Glomerular visceral epithelial cell (primary cell): ENCODE data around the gene CARM1.

Experiments
- DNase-seq: peaks from one replicate; pipeline ENCODE4 v3.0.0-alpha.2; 2016; ENCODE audit errors: extremely low spot score

Gene CARM1

DNA sequence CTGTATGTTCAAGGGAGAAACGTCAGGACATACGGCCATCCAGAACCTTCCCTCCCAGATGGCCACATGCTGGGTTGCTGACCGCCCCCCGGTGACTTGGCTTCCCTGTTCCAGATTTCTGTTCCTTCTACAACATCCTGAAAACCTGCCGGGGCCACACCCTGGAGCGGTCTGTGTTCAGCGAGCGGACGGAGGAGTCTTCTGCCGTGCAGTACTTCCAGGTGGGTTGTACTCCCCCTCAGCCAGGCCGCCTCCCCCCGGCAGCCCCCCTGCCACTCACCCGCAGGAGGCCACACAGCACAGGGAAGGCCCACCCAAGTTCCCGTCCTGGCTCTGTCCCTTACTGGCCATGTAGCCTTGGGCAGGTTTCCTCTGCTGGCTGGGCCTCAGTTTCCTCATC lies 36.6 kb downstream of the CARM1 start:
- DNase-seq: no peak

- DNase-seq: no peak
Observed at GRCh38 chr19:10908380-10908960, 37.1 kb downstream of the CARM1 start.

GRCh38 chr19:10911579-10912363 lies 40.4 kb downstream of the CARM1 start:
- DNase-seq: no peak

- no peak for DNase-seq
Observed at GRCh38 chr19:10912619-10913018, 41.3 kb downstream of the CARM1 start.

- DNase-seq: no peak
Observed at GRCh38 chr19:10913716-10914340, 42.5 kb downstream of the CARM1 start.

GRCh38 chr19:10915130-10916091 lies 44.1 kb downstream of the CARM1 start:
- DNase-seq: peak; percentile 80

GRCh38 chr19:10916602-10917001 lies 45.2 kb downstream of the CARM1 start:
- no peak for DNase-seq

- no peak for DNase-seq
Observed at GRCh38 chr19:10918359-10918758, 47.0 kb downstream of the CARM1 start.

DNA sequence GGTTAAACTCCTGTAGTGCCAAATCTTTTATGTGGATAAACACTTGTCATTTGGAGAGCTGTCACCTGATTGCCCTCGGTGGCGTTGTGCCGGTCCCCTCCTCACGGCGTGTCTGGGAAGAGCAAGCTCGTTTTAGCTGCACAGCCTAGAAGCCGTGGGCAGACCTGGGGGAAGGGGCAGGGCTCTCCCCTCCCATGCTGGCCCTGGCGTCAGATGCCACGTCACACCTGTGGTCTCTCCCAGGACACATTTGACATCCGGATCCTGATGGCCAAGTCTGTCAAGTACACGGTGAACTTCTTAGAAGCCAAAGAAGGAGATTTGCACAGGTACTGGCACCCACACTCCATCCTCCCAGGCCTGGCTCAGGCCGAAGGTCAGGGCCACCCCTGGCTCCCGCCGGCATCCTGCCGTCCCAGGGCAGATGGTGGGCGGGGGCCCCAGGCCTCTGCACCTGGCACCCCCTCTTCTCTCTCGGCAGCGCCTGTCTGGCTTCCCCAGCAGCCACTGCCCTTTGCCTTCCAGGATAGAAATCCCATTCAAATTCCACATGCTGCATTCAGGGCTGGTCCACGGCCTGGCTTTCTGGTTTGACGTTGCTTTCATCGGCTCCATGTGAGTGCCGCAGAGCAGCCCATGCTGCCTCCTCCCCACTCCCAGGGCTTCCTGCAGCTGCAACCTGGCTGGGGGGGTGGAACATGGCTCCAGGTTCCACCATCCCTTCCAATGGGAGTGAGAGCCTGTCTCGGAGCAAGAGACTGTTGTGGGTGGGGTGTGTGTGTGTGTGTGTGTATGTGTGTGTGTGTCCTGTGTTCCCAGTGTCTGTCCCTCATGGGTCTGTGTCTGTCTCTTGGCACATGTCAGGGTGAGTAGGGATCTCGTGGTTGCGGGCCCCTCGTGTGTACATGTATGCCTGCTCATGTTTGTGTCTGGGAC lies 48.3 kb downstream of the CARM1 start:
- DNase-seq: no peak

DNA sequence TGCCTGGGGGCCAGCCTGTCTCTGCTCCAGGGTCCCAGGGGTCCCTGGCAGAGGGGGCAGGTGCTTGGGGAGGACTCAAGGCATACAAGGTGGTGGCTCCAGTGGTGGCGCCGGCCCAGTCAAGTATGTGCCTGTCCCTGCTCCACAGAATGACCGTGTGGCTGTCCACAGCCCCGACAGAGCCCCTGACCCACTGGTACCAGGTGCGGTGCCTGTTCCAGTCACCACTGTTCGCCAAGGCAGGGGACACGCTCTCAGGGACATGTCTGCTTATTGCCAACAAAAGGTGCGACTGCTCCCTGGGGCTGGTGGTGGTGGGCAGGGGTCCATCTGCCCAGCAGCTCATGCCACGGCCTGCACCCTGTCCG lies 48.9 kb downstream of the CARM1 start:
- no peak for DNase-seq

DNA sequence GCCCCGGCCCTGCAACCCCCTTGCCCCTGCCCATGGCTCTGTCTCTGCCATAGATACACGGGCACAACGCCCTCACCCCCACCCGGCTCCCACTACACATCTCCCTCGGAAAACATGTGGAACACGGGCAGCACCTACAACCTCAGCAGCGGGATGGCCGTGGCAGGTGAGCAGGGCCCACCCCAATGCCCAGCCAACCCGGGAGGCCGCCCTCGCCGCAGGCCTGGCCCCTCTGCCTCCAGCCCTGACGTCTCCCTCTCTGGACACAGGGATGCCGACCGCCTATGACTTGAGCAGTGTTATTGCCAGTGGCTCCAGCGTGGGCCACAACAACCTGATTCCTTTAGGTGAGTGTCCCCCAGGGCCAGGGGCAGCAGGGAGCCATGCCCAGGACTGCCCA lies 49.4 kb downstream of the CARM1 start:
- DNase-seq: no peak

DNA sequence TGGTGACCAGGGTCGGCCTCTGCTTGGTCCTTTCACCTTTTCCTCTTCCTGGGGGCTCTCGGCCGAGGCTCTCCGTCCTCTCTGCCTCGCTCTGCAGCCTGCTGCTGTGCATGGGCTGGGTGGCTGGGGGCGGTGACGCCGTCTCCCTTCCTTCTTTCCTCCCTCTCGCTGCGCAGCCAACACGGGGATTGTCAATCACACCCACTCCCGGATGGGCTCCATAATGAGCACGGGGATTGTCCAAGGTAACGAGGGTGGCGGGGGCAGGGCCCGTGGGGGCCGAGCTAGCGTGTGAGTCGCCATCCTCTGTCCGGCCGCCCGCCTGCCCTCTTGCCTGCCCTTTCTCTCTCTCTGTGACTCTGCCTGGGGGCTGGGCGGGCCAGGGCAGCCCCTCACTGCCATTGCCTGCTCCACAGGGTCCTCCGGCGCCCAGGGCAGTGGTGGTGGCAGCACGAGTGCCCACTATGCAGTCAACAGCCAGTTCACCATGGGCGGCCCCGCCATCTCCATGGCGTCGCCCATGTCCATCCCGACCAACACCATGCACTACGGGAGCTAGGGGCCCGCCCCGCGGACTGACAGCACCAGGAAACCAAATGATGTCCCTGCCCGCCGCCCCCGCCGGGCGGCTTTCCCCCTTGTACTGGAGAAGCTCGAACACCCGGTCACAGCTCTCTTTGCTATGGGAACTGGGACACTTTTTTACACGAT lies 50.0 kb downstream of the CARM1 start:
- no peak for DNase-seq

GRCh38 chr19:10921910-10922637 lies 50.7 kb downstream of the CARM1 start:
- DNase-seq: no peak

GRCh38 chr19:10922638-10923014 lies 51.3 kb downstream of the CARM1 start:
- no peak for DNase-seq

DNA sequence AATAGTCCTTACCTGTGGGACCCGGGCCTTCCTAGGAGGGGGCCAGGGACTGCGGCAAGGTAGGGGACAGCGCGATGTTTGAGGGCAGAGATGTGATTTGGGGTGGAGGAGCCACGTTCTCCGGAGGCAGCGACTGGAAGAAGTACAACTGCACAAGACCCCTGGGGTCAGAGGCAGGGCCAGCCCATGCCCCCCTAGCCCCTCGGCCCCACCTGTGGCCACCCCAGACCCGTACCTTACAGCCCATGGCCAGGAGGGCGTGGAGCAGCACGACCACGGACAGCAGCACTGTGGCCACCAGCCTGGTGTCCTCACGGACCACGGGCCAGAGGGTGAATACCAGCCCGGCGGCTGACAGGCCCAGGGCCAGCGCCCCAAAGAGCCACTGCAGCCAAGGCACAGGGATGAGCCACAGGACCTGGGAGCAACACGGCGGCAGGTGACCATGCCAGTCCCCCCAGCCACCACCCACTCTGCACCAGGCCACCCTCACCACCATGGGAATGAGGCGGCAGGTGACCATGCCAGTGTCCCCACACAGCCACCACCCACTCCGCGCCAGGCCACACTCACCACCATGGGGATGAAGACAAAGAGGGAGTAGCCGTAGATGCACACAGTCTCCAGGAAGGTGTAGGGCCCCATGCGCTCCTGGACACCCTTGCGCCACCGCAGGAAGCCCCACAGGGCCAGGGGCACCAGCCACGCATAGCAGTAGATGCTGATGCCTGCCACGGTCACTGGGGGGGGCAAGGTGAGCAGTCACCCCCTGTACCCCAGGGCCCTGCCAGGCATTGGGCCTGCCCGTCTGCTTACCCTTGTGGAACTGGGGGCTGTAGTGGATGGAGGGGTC lies 52.1 kb downstream of the CARM1 start:
- DNase-seq: no peak

GRCh38 chr19:10924597-10924996 lies 53.2 kb downstream of the CARM1 start:
- DNase-seq: no peak

- no peak for DNase-seq
Observed at GRCh38 chr19:10927730-10928562, 56.6 kb downstream of the CARM1 start.
